KMS-11 (cell line): ENCODE results near the gene MGAT1.
"Not testable (repeated sequence)": the region's sequence is repeated elsewhere in the genome, so short reads cannot be mapped to it uniquely, and the experiment has no call there.

Experiments
- H2AFZ ChIP-seq: fragments of 200-600 bp; sonication (generic); 2 replicates; pipeline ENCODE4 v1.6.1; 2016; ENCODE audit warnings: antibody characterized with exemption, mixed run types, low read depth
- H3K27ac ChIP-seq: fragments of 200-600 bp; sonication (generic); 2 replicates; pipeline ENCODE4 v1.6.1; 2016; ENCODE audit warnings: mild to moderate bottlenecking, mixed run types
- H3K27me3 ChIP-seq: fragments of 200-600 bp; sonication (generic); 2 replicates; pipeline ENCODE4 v1.6.1; 2017; ENCODE audit warnings: mild to moderate bottlenecking, low read depth, mixed run types, moderate library complexity; ENCODE audit not compliant: insufficient read depth
- H3K36me3 ChIP-seq: fragments of 200-600 bp; sonication (generic); 2 replicates; pipeline ENCODE4 v1.6.1; 2017; ENCODE audit warnings: mild to moderate bottlenecking, mixed run types; ENCODE audit not compliant: insufficient read depth
- H3K4me1 ChIP-seq: fragments of 200-600 bp; sonication (generic); 2 replicates; pipeline ENCODE4 v1.6.1; 2016; ENCODE audit warnings: mild to moderate bottlenecking, low read depth, mixed run types; ENCODE audit not compliant: poor library complexity, severe bottlenecking
- H3K4me2 ChIP-seq: fragments of 200-600 bp; sonication (generic); 2 replicates; pipeline ENCODE4 v1.7.0; 2016; ENCODE audit warnings: mild to moderate bottlenecking, mixed run types
- H3K4me3 ChIP-seq: fragments of 200-600 bp; sonication (generic); IDR thresholded peaks from 2 replicates; pipeline ENCODE4 v1.6.1; 2017; ENCODE audit warnings: low read depth, low read length, mixed read lengths; ENCODE audit not compliant: insufficient read depth
- H3K79me2 ChIP-seq: fragments of 200-600 bp; sonication (generic); 2 replicates; pipeline ENCODE4 v1.6.1; 2016; ENCODE audit warnings: low read depth, mixed run types; ENCODE audit not compliant: insufficient read depth
- H3K9ac ChIP-seq: fragments of 200-600 bp; sonication (generic); 2 replicates; pipeline ENCODE4 v1.6.1; 2016; ENCODE audit warnings: mild to moderate bottlenecking, mixed run types
- H4K20me1 ChIP-seq: fragments of 200-600 bp; sonication (generic); 2 replicates; pipeline ENCODE4 v1.6.1; 2016; ENCODE audit warnings: mild to moderate bottlenecking, mixed run types; ENCODE audit not compliant: insufficient read depth
- CTCF ChIP-seq: fragments of 200-600 bp; sonication (generic); conservative IDR thresholded peaks from 2 replicates; pipeline ENCODE4 v1.6.1; 2017; ENCODE audit warnings: low read depth, mild to moderate bottlenecking, antibody characterized with exemption, low read length, moderate library complexity, mixed read lengths

Gene MGAT1

GRCh38 chr5:180830253-180831138 lies 27.9 kb upstream of the MGAT1 start:
- H2AFZ ChIP-seq, result peak overlapping the region; percentile 51
- H3K27ac ChIP-seq, result peak overlapping the region; percentile 87
- peak overlapping the region; percentile 71 for H3K4me2 ChIP-seq
- no peak for TF ChIP-seq CTCF
- no peaks in the 10 kb centered on the region; the same call in 1 of the 2 replicates for H3K36me3 ChIP-seq
- H3K4me3 ChIP-seq, result no peak overlapping the region
- H4K20me1 ChIP-seq, result no peaks in the 10 kb centered on the region
- peak overlapping the region; percentile 87 for H3K9ac ChIP-seq
- peaks cover 21% of the 10 kb centered on the region for H3K4me1 ChIP-seq
- no peaks in the 10 kb centered on the region for H3K27me3 ChIP-seq
- peaks cover 25% of the 10 kb centered on the region; the same call in 1 of the 2 replicates for H3K79me2 ChIP-seq

- peak overlapping the region; percentile 87; the same call in 1 of the 2 replicates for H3K27ac ChIP-seq
- H3K36me3 ChIP-seq, result no peaks in the 10 kb centered on the region
- H3K9ac ChIP-seq, result peak overlapping the region; percentile 87; the same call in 1 of the 2 replicates
- no peaks in the 10 kb centered on the region for H3K27me3 ChIP-seq
- peaks cover 21% of the 10 kb centered on the region for H3K4me1 ChIP-seq
- no peaks in the 10 kb centered on the region for H4K20me1 ChIP-seq
- no peak overlapping the region for H3K4me3 ChIP-seq
- H3K79me2 ChIP-seq, result peaks cover 25% of the 10 kb centered on the region; the same call in 1 of the 2 replicates
- peak overlapping the region; percentile 71 for H3K4me2 ChIP-seq
- no peak overlapping the region; the same call in 1 of the 2 replicates for H2AFZ ChIP-seq
- TF ChIP-seq CTCF, result no peak
Measured at GRCh38 chr5:180829726-180830125, 27.1 kb upstream of the MGAT1 start.

GRCh38 chr5:180828756-180829531 lies 26.3 kb upstream of the MGAT1 start:
- Histone ChIP-seq H3K79me2 (peaks cover 25% of the 10 kb centered on the region; the same call in 1 of the 2 replicates), H3K4me1 (peaks cover 21% of the 10 kb centered on the region), H3K4me2 (peak overlapping the region; percentile 71; the same call in 1 of the 2 replicates)
- not testable (repeated sequence) for H3K4me3 ChIP-seq, H4K20me1 ChIP-seq, H3K27ac ChIP-seq, H3K9ac ChIP-seq, H3K36me3 ChIP-seq, H3K27me3 ChIP-seq, H2AFZ ChIP-seq

- not testable (repeated sequence) for H3K27me3 ChIP-seq, H3K27ac ChIP-seq, H4K20me1 ChIP-seq, H3K36me3 ChIP-seq, H3K4me2 ChIP-seq, H3K4me3 ChIP-seq, H3K9ac ChIP-seq, H2AFZ ChIP-seq
- H3K79me2 ChIP-seq, result peaks cover 22% of the 10 kb centered on the region; the same call in 1 of the 2 replicates
- peaks cover 11% of the 10 kb centered on the region for H3K4me1 ChIP-seq
Measured at GRCh38 chr5:180827374-180827773, 24.8 kb upstream of the MGAT1 start.

- Histone ChIP-seq H3K79me2 (peaks cover 14% of the 10 kb centered on the region; the same call in 1 of the 2 replicates), H4K20me1 (no peaks in the 10 kb centered on the region), H3K27me3 (no peaks in the 10 kb centered on the region), H2AFZ (no peak overlapping the region), H3K27ac (no peak overlapping the region), H3K4me2 (no peak overlapping the region), H3K4me1 (peaks cover 20% of the 10 kb centered on the region), H3K36me3 (no peaks in the 10 kb centered on the region), H3K4me3 (no peak overlapping the region), H3K9ac (no peak overlapping the region)
- TF ChIP-seq CTCF, result no peak
Measured at GRCh38 chr5:180825768-180826525, 23.3 kb upstream of the MGAT1 start.
